Measurements from ENCODE around the gene MOCS3. TPM values are rescaled to one million over a fixed set of nuclear protein-coding genes. Genes with fewer than 3 reads are reported as not detected.

Gene MOCS3
- total and polyA plus RNA-seq, 2 of the 13 experiments (the other 11 are each of a cell fraction or from before 2014, with no cell fraction given), result 3.7 to 8.4 TPM

DNA sequence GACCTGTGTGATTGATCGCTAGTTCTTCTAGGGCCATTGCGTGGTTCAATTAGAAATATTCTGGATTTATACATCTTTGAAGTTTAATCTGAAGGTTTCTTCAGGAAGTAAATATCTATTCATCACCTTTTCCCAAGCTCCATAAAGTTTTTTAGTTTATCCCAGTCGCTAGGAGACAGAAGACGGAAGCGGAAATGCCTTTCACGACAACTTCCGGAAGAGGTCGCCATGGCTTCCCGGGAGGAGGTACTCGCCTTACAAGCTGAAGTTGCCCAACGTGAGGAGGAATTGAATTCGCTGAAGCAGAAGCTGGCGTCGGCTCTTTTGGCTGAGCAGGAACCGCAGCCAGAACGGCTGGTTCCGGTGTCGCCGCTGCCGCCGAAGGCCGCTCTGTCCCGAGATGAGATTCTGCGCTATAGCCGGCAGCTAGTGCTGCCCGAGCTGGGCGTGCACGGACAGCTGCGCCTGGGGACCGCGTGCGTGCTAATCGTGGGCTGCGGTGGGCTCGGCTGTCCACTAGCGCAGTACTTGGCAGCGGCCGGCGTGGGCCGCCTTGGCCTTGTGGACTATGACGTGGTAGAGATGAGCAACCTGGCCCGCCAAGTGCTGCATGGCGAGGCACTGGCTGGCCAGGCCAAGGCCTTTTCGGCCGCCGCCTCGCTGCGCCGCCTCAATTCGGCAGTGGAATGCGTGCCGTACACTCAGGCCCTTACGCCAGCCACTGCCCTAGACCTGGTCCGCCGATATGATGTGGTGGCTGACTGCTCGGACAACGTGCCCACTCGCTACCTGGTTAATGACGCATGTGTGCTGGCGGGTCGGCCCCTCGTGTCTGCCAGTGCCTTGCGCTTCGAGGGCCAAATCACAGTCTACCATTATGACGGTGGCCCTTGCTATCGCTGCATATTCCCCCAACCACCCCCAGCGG is at the start of gene MOCS3 (continued):
- TF ChIP-seq RORA (CRISPR knock-in tag; IDR thresholded peaks at IDR 0.05) (no peak), IRX3 (CRISPR knock-in tag; IDR thresholded peaks at IDR 0.05; ENCODE audit: borderline replicate concordance, low read depth) (no peak; the same call in 1 of the 2 replicates), FOXM1 (CRISPR knock-in tag; IDR thresholded peaks at IDR 0.05) (no peak; the same call in 1 of the 2 replicates), FLYWCH1 (CRISPR knock-in tag; IDR thresholded peaks at IDR 0.05) (no peak), ZFP37 (CRISPR knock-in tag; IDR thresholded peaks at IDR 0.05; ENCODE audit: borderline replicate concordance) (peak; percentile 71; the same call in 1 of the 2 replicates), ZNF839 (CRISPR knock-in tag; IDR thresholded peaks at IDR 0.05; ENCODE audit: borderline replicate concordance) (peak; percentile 89), NR2C2 (CRISPR knock-in tag; IDR thresholded peaks at IDR 0.05; ENCODE audit: borderline replicate concordance) (peak; percentile 97), EP300 (IDR thresholded peaks at IDR 0.05; ENCODE audit: low read depth in 2 of 2, low read length in 2 of 2) (no peak), EP300 (CRISPR knock-in tag; IDR thresholded peaks at IDR 0.05; ENCODE audit: borderline replicate concordance) (peak; percentile 30; the same call in 1 of the 2 replicates), NFIC (IDR thresholded peaks at IDR 0.05; ENCODE audit: low read length) (peak; percentile 82), ZBTB7A (CRISPR knock-in tag; IDR thresholded peaks at IDR 0.05) (no peak), DPF2 (CRISPR knock-in tag; IDR thresholded peaks at IDR 0.05; ENCODE audit: borderline replicate concordance, low read depth) (no peak), GPN1 (CRISPR knock-in tag; IDR thresholded peaks at IDR 0.05; ENCODE audit: borderline replicate concordance) (peak; percentile 81; the same call in 1 of the 2 replicates), NCOA5 (CRISPR knock-in tag; IDR thresholded peaks at IDR 0.05) (no peak), NR2F6 (IDR thresholded peaks at IDR 0.05) (no peak), NR2F6 (CRISPR knock-in tag; IDR thresholded peaks at IDR 0.05) (no peak), SIN3A (IDR thresholded peaks at IDR 0.05; ENCODE audit: borderline replicate concordance, low read depth, low read length) (peak; percentile 91; the same call in 1 of the 2 replicates), ZNF670 (CRISPR knock-in tag; IDR thresholded peaks at IDR 0.05; ENCODE audit: borderline replicate concordance) (no peak), ZFYVE20 (CRISPR knock-in tag; IDR thresholded peaks at IDR 0.05; ENCODE audit: borderline replicate concordance, low read depth) (no peak), SMAD9 (CRISPR knock-in tag; IDR thresholded peaks at IDR 0.05) (no peak; the same call in 1 of the 2 replicates), HNRNPUL1 (IDR thresholded peaks at IDR 0.05; ENCODE audit: low read depth, low read length) (no peak), TCF7 (IDR thresholded peaks at IDR 0.05; ENCODE audit: low read depth) (no peak), MED8 (CRISPR knock-in tag; IDR thresholded peaks at IDR 0.05; ENCODE audit: insufficient replicate concordance) (peak; percentile 72), BRCA1 (CRISPR knock-in tag; IDR thresholded peaks at IDR 0.05) (peak; percentile 82)
- TF ChIP-seq, protein P1, sequence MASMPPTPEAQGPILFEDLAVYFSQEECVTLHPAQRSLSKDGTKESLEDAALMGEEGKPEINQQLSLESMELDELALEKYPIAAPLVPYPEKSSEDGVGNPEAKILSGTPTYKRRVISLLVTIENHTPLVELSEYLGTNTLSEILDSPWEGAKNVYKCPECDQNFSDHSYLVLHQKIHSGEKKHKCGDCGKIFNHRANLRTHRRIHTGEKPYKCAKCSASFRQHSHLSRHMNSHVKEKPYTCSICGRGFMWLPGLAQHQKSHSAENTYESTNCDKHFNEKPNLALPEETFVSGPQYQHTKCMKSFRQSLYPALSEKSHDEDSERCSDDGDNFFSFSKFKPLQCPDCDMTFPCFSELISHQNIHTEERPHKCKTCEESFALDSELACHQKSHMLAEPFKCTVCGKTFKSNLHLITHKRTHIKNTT (CRISPR knock-in tag; IDR thresholded peaks at IDR 0.05), result 0 out of 2 replicates have a peak, but pooled peaks have one; percentile 8
- TF ChIP-seq, protein P2, sequence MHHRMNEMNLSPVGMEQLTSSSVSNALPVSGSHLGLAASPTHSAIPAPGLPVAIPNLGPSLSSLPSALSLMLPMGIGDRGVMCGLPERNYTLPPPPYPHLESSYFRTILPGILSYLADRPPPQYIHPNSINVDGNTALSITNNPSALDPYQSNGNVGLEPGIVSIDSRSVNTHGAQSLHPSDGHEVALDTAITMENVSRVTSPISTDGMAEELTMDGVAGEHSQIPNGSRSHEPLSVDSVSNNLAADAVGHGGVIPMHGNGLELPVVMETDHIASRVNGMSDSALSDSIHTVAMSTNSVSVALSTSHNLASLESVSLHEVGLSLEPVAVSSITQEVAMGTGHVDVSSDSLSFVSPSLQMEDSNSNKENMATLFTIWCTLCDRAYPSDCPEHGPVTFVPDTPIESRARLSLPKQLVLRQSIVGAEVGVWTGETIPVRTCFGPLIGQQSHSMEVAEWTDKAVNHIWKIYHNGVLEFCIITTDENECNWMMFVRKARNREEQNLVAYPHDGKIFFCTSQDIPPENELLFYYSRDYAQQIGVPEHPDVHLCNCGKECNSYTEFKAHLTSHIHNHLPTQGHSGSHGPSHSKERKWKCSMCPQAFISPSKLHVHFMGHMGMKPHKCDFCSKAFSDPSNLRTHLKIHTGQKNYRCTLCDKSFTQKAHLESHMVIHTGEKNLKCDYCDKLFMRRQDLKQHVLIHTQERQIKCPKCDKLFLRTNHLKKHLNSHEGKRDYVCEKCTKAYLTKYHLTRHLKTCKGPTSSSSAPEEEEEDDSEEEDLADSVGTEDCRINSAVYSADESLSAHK (CRISPR knock-in tag; IDR thresholded peaks at IDR 0.05; ENCODE audit: borderline replicate concordance), result no peak

Measured in HepG2 (cell line).